HS-5 (cell line): Measurements from ENCODE around the gene WDR4.
"Not testable (repeated sequence)": the region's sequence is repeated elsewhere in the genome, so short reads cannot be mapped to it uniquely, and the experiment has no call there.

Experiments used
- DNase-seq: peaks from one replicate; pipeline ENCODE4 v3.0.0-alpha.2; 2012; ENCODE audit warnings: low read depth

WDR4 gene

DNA sequence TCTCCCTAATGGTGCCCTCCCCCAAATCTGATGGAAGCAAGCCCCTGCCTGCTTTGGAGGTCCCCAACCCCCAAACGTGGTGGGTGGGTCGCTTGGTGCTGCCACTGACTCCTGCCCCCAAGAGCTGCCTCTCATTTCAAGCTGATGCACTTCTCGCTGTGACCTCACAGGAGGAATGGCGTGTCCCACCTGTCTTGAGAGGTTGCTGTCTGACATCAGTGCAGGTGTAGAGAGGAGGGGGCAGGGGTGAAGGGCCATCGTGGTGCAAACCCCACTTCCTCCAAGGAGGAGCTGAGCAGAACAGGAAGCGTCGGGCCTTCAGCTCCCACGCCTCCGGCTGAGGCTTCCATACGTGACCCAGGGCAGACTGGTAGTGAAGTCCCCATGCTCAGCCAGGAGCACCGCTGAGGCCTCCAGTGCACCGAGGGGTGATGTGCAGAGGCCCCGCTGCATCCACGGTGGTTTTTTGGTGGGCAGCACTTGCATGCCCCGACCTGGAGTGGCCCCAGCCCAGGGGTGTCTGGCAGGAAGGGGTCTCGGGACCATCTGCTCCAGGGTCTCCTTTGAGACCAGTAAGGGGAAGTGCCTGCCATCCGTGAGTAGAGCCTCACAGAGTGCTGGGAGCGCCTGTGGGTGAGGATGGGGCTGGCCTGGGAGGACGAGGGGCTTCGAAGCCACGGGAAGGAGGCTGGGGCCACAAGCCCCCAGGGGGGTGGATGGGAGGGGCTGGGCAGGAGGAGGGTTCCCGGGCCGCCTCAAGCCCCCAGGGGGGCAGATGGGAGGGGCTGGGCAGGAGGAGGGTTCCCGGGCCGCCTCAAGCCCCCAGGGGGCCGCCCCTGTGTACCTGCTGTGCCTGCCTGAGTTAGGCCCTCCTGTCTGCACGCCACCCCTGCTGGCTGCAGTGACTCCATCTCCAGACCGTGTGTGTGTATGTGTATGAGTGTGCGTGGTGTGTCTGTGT is 39.8 kb downstream of the WDR4 start:
- DNase-seq: no peak

DNA sequence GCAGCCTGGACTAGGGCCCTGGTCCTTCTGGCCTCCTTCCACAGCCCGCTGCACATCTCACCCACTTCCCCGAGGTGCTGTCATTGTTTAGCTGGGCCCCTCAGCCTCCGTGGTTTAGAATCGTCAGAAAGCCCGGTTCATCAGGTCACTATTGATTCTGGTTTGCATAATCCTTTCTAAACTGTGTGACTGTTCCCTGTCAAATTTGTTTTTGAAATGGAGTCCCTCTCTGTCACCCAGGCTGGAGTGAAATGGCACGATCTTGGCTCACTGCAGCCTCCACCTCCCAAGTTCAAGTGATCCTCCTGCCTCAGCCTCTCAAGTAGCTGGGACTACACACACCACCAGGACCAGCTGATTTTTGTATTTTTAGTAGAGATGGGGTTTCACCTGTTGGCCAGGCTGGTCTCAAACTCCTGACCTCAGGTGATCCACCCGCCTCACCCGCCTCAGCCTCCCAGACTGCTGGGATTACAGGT is 41.1 kb downstream of the WDR4 start:
- not testable (repeated sequence) for DNase-seq

DNA sequence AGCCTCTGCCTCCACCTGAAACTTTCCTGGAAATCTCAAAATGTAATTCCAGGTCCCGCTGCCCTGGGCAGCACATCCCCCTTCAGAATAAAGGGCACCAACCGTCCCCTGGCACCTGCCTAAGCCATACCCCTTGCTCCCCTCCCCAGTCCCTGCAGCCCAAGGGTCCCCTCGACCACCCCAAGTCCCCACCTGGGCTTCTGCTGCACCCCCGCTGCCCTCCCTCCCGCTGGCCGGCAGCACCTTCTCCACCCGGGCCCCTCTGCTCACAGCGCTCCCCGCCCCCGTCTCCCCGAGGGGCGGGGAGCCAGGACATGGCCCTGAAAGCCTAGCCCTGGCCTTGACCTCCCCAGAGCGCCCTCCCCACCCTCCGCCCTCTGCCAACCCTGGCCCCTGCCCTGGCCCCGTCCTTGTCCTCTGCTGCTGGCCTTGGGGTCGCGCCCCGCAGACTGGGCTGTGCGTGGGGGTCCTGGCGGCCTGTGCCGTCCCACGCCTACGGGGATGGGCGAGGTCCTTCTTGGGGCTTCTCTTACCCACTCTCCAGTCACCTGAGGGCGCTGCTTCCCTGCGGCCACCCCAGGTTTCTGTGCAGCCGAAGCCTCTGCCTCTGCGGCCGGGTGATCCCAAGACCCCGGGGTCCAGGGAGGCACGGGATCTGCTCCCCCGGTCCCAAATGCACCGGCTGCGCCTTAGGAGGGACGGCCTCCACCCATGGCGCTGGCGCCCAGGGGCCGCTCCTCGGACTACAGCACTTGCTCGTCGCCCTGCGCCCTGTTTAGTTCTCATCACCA is 41.7 kb downstream of the WDR4 start:
- DNase-seq: no peak

DNA sequence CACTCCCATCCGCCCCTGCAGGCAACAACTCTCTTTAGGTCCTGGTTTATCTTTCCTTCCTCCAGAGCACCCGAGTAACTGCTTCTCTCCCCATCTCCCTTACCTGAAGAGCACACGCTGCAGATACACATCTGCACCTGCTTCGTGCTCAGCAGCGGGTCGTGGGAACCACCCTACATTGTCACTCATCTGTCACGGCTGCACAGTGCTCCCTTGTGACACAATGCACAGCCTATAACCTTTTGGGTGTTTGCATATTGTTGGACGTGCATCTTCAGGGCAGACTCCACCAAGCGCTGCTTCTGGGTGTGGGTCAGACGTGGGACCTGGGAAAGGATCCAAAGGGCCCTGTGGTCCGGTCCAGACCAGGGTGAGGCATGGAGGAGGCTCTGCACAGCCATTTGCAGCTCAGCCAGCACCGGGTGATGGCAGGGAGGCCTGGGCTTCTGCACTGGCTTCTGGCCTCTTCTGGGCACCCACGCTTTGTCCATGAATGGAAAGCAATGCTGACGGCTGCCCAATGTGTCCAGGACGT is 42.5 kb downstream of the WDR4 start:
- DNase-seq: no peak

DNA sequence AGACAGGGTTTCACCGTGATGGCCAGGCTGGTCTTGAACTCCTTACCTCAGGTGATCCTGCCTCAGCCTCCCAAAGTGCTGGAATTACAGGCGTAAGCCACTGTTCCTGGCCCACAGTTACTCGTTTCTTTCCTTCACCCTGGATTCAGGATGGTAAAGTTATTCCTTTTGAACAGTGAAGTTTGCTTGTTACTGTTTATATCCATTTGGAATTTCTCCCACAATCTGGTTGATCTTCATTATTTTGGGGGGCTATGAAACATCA is 43.0 kb downstream of the WDR4 start:
- no peak for DNase-seq

DNA sequence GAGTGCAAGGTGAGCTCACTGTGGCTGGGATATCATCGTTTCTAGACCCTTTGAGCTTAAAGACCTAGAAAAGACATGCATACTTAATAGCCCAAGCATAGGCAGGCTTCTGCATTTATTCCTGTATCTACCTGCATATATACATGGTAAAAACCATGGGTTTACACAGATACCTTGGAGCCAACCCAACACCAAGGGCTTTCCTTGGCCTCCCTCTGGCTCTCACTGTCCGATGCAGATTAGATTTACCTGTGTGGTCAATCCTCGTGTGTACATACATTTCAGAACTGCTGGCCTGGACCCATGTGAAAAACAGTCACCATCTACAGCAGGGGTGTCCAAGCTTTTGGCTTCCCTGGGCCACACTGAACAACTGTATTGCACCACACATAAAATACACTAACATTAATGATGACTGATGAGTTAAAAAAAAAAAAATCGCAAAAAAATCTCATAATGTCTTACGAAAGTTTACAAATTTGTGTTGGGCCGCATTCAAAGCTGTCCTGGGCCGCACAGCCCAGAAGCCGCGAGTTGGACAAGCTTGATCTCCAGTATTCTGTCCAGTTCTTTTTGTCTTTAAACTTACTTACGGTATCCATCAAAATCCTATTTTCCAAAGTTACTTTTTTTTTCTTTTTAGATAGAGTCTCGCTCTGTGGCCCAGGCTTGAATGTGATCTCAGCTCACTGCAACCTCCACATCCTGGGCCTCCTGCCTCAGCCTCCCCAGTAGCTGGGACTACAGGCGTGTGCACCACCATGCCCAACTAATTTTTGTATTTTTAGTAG is 43.5 kb downstream of the WDR4 start:
- no peak for DNase-seq

DNA sequence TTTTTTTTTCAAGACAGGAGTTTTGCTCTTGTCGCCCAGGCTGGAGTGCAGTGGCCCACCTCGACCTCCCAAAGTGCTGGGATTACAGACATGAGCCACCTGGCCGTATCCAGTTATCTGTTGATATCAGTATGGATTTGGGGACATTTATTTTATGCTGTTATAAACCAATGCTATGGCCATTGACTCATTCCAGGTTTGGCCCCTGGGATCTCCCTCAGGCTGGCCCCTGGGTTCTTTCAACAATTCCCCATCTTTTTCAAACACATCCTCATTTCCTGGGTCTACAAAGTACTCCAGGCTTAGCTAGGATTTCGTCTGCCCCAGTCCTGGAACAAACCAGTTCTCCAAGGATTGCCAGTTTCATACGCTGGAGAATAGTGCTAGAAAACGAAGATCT is 44.1 kb downstream of the WDR4 start:
- DNase-seq: no peak

DNA sequence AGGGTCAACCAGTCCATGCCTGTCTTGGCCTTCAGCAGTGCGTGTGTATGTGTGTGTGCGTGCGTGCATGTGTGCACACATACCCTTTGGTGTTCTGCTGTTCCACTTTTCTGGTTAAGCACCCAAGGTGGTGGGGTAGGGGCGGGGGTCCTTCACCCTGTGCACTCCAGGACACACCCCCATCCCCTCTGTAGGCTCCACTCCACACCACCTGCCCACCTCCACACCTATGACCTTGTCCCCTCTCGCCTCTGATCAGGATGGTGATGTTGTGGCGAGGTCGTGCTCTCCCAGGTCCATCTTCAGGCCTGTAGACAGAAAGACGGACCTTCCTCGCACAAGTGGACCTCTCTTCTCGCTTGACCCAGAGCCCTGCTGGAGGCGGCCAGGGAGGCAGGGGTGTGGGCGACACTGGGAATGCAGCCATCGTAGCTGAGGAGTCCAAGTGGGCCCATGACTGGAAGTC is 44.6 kb downstream of the WDR4 start:
- DNase-seq: no peak

DNA sequence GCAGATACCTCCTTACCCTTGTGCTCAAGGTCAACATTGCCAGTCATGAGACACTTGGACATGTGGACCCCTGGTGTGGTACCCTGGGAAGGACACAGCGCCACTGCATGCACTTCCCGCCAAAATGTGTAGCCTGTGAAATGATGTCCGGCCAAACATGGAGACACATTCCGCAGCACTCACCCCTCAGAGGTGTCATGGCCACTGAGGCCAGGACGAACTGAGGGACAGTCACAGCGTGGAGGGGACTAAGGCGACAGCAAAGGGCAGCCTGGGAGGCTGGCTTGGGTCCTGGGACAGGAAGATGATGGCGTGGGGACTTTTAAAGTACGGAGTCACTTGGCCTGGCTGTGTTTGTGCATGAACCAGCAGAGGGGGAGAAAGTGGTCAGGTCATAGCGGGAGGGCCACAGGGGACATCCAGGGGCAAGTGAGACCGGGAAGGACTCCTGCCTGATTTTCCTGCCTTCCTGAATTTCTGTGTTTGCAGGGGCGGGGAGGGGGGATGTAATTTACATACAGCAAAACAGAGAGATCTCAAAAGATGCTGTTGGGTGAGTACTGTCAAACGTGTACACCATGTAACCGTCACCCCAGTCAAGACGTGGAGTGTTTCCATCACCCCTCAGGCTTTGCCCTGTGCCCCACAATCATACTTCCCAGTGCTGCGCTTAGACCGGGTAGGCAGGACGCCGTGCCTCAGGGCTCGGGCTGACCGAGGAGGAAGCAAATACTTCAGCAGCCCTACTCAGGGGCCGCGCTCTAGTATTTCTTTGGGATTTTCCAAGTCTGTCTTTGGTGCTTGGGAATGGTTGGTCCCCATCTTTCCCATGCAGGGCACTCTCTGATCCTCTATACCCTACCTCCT is 45.2 kb downstream of the WDR4 start:
- DNase-seq: no peak

DNA sequence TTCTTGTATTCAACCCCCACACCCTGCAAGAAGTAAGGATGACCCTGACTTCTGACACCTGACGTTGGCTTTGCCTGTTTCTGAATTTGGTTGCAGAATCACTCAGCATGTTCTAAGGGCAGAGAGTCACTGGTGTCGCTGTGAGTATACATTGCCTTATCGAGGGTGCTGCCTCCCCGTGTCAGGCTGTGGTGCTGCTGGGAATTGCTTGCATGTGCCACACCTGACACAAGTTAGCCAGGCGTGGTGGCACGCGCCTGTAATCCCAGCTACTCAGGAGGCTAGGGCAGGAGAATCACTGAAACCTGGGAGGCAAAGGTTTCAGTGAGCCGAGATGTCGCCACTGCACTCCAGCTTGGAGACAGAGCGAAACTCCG is 45.9 kb downstream of the WDR4 start:
- DNase-seq: no peak

DNA sequence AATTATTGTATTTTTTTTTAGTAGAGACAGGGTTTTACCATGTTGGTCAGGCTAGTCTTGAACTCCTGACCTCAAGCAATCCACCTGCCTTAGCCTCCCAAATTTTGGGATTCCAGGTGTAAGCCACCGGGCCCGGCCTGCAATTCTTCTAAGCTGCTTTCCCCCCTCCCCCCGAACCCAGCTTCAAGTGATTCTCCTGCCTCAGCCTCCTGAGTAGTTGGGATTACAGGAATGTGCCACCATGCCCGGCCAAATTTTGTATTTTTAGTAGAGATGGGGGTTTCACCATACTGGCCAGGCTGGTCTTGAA is 47.1 kb downstream of the WDR4 start:
- DNase-seq: not testable (repeated sequence)

DNA sequence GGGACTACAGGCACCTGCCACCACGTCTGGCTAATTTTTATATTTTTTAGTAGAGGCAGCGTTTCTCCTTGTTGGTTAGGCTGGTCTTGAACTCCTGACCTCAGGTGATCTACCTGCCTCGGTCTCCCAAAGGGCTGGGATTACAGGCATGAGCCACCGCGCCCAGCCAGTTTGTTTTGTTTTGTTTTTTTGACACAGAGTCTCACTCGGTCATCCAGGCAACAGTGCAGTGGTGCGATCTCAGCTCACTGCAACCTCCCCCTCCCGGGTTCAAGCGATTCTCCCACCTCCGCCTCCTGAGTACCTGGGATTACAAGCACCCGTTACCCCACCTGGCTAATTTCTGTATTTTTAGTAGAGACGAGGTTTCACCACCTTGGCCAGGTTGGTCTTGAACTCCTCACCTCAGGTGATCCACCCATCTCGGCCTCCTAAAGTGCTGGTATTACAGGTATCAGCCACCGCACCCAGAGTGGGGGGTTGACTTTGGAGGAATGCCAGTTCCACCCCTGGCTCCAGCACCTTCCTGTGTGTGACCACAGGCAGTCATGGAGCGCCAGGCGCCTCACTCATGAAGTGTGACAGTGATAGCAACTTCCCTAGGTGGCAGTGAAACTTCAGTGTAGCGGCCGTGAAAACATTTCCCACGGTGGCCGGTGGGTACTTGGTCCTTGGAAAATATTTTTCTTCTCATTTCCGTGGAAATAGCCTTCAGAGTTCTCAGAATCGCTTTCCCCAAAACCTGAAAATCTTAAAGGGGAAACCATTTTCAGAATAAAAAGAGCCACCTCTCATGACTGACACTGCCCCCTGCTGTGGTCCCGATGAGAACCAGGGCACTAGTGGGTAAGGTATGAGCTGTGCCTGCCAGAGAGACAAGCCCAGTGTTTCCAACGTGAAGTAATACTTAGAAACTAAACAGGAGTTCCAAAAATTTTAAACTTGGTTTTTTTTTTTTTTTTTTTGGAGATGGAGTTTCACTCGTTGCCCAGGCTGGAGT is 48.6 kb downstream of the WDR4 start:
- DNase-seq: no peak

DNA sequence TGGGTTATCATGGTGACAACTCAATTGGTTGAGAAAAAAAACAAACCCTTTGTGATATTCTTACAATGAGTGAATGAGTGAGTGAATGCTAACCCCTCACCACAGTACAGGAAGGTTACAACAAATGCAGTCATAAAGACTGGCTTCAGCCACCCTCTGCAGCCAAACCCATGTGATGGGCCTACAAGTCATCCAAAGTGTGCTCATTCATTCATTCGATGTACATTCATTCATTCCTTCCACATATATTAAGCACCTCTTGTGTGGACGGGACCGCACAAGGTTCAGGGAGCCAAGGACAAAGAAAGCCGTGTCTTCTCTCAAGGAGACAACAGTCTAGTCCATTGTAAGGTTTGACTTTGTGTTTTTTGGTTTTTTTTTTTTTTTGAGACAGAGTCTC is 49.4 kb downstream of the WDR4 start:
- no peak for DNase-seq

DNA sequence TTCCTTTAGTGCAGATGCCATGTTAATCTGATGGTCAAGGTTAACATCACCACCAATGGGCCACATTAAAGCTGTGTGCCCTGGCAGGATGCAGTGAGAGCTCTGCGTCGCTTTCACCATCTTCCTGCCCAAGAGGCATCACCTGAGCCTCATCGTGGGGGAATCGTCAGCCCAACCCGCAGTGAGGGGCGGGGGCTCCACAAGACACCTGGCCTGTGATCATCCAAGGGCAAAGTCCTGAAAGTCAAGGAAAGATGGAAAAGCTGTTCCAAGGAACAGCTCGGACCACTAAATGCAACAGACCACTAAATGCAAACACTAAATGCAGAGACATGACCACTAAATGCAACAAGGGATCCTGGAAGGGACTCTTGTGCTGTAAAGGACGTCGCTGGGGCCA is 49.9 kb downstream of the WDR4 start:
- DNase-seq: no peak

DNA sequence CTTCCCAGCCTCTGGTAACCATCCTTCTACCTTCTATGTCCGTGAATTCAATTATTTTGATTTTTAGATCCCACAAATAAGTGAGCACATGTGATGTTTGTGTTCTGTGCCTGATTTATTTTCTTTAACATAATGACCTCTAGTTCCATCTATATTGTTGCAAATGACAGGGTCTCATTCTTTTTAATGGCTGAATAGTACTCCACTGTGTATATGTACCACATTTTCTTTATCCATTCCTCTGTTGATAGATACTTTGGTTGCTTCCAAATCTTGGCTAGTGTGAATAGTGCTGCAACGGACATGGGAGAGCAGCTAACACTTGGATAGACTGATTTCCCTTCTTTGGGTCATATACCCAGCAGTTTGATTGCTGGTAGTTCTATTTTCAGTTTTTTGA is 51.8 kb downstream of the WDR4 start:
- no peak for DNase-seq

DNA sequence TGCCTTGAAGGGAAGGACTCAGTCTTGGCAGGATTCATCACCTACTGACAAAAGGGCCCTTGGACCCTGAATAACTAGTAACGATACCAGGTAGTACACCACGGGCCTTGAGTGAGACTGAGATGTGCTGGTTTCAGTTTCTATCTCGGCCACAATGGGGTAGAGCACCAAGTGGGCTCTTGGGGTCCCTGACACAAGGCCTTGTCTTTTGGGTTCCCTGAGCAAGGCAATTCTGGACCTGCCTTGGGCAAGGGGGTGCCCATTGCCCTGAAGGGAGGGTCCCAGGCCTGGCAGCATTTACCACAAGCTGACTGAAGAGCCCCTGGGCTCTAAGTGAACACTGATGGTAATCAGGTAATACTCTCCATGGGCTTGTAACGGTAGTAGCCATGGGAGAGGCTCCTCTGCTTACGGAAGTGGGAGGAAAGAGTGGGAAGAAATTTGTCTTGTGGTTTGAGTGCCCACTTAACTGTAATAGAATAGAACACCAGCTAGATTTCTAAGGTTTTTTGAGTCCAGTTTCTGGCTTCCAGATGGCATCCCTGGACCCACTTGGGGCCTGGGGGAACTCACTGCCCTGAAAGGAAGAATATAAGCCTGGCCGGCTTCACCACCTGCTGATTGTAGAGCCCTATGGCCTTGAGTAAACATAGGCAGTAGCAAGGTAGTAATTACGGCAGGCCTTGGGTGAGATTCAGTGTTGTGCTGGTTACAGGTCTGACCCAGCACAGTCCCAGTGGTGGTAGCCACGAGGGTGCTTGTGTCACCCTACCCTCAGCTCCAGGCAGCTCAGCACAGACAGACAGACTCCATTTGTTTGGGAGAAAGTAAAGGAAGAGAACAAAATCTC is 58.5 kb downstream of the WDR4 start:
- no peak for DNase-seq

DNA sequence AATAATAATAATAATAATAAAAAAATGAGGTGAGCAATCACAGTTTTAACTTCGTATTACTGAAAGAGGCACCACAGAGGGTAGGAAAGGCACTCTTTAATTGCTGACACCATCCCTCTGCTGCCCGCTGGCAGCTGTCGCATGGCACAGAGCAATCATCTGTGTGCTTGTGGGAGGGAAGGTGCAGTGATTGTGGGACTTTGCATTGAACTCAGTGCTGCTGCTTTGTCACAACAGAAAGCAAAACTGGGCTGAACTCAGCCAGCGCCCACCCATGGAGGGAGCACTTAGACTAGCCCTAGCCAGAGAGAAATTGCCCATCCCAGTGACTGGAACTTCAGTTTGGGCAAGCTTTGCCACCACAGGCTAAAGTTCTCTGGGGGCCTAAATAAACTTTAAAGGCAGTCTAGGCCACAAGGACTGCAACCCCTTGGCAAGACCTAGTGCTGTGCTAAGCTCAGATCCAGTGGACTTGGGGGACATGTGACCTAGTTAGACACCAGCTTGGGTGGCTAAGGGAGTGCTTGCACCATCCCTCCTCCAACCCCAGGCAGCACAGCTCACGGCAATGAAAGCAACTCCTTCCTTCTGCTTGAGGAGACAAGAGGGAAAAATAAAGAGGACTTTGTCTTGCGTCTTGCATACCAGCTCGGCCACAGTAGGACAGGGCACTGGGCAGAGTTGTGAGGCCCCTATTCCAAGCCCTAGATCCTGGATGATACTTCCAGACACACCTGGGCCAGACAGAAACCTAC is 59.3 kb downstream of the WDR4 start:
- DNase-seq: no peak

DNA sequence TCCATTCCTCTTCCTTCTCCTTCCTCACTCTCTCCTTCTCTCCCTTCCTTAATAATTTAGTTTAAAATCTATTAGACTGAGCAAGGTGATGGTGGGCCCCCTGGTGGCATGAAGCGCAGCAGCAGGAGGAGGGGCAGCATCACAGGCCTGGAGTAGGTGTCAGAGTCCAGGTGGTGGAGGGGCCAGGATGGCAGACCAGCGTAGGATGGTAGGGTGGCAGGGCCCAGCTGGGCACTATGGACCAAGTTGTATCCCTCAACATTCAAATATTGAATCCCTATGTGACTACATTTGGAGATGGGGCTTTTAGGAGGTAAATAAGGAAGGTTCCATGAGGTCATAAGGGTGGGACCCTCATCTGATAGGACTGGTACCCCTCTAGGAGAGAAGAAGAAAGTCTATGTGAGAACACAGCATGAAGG is 61.0 kb downstream of the WDR4 start:
- peak; percentile 23 for DNase-seq
